Superior temporal gyrus (tissue), 1 donor: ENCODE measurements around the gene ABRACL.

Experiments
- DNase-seq: peaks from one replicate; pipeline ENCODE4 v3.0.0-alpha.2; 2016; ENCODE audit errors: extremely low spot score

ABRACL gene

DNA sequence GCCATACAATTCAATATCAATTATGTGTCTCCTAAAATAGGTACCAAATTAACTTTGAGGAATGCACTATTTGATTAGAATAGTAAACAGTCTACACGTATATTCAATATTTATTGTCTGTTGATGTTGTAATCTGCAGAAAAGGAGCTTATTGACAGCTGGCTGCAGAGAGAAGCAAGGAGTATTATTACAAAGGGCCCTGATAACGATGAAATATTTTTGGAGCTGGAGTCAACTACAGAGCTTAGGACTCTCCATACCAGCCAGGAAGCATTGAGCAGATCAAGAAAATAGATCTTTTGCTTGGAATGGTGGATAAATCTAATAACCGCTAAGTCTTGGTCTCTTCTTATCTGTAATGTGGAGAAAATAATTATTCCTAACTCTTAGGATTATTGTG is 25.5 kb downstream of the ABRACL start:
- no peak for DNase-seq

GRCh38 chr6:139055709-139056108 is 27.2 kb downstream of the ABRACL start:
- no peak for DNase-seq

DNA sequence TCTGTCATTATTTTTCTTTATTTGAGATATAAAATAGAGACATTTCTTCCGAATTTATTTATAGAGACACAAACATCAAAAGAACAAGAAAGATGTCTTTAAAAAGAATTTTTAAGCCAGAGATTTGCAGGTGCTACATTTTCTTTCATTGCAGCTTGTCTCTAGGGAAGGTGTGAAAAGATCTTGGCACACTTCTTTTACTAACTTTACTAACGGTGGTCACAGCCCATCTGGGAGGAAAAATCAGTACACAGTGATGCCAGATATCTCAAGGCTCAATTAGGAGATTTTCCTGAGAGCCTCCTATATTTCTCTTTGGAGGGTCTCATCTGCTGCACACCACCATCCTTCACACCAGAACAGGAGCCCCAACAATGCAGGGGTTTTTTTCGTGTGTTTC is 29.5 kb downstream of the ABRACL start:
- DNase-seq, result peak; percentile 50

DNA sequence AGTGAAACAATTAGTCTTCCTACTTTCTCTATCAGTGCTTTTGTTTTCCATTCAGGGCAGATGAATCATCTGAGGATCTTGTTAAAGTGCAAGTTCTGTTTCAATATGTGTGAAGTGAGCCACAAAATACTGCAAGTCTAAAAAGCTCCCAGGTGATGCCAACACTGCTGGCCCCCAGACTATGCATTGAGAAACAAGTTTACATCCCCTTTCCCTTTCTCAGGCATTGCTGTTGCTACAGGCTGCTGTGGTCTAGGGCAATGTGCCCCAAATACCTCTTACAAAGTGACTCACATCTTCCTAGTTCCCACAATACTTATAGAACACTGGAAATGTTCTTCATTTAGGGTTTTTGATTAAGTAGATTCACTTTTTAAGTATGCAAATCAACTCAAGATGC is 31.8 kb downstream of the ABRACL start:
- no peak for DNase-seq

GRCh38 chr6:139062932-139063646 is 34.5 kb downstream of the ABRACL start:
- DNase-seq, result no peak

DNA sequence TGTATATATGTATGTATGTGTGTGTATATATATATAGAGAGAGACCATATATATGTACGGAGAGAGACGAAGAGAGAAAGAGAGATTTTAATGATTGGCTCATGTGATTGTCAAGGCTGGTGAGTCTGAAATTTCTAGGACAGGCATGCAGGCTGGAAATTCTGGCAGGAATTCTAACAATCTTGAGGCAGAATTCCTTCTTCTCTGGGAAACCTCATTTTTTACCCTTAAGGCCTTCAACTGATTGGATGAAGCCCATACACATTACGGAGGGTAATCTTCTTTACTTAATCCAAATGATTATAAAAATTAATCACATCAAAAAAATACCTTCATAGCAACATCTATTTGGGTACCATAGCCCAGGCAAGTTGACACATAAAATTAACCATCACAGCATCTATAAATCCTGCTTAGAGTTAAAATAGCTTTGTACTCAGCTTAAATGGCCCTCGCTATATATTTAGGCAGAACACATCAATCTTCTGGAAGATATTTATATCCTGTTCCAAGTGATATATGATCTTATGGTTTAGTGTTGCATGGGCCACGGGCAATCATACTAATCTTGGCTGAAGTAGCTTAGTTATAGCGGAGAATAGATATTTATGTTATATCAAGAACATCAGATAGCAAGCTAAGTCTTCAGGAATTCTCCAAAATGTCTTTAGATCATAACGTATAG is 36.6 kb downstream of the ABRACL start:
- DNase-seq, result no peak

GRCh38 chr6:139066080-139066479 is 37.5 kb downstream of the ABRACL start:
- no peak for DNase-seq

DNA sequence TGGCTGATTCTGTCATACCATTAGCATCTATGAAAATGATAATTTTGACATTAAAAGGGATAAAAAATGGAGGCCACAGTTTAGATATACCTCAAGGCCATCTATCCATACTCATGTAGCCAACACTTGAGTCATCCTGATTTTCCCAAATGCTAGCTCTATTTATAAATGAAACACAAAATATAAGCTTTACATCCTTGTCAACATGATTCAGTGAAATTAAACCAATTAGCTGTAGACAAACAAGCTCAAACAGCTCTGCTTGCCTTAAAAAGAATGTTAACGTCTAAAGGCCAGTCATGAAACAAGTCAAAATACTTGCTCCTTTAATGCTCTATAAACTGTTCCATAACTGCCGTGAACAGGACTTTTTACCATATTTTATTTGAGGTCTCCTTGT is 40.3 kb downstream of the ABRACL start:
- DNase-seq, result no peak

DNA sequence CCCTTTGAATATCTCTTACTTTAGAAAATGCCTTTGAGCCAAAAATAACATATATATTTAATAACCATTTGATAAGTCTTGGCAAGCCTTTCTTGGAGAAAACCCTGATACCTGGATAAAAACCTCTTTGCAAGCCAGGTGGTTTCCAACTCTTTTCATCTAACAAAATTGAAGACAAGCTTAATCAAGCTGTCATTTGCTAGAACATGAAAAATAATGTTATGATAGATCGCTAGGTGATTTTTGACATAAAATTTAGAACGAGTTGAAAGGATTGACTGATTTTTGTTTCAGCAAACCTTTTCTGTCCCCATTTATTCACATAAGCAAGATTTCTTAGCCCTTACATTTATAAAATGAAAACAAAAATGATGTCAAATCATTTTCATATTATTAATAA is 44.6 kb downstream of the ABRACL start:
- DNase-seq, result no peak

DNA sequence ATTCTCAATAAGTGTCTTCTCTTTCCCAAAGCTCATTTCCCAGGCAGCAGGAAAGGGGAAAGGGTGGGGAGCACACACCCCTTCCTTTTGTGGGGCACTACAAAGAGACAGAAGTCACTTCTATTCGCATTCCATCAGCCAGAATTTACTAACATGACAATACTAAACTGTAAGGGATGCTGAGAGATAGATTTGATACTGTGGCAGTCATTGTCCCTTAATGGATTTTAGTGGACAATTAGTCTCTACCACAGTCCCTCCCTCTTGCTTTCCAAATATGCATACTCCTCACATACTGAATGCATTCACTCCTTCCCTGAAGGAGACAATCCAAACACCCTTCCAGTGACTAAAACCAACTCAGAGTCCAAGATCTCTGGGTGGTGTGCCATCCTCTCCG is 50.5 kb downstream of the ABRACL start:
- DNase-seq, result no peak

GRCh38 chr6:139080255-139080920 is 51.8 kb downstream of the ABRACL start:
- no peak for DNase-seq

GRCh38 chr6:139081471-139081870 is 52.9 kb downstream of the ABRACL start:
- DNase-seq, result no peak

GRCh38 chr6:139082370-139082769 is 53.8 kb downstream of the ABRACL start:
- DNase-seq, result no peak

- DNase-seq, result no peak
Measured at GRCh38 chr6:139091826-139092225, 63.3 kb downstream of the ABRACL start.
